Measurements from ENCODE around the gene DESI1.
"Not testable (repeated sequence)": the region's sequence is repeated elsewhere in the genome, so short reads cannot be mapped to it uniquely, and the experiment has no call there.

The DESI1 gene

GRCh38 chr22:41620589-41621098, at the start of gene DESI1:
DESI1 (minus strand) TSS chr22:41621043; CDS start chr22:41620839, 204 bp downstream.
- DNase-seq, result no peak

DNA sequence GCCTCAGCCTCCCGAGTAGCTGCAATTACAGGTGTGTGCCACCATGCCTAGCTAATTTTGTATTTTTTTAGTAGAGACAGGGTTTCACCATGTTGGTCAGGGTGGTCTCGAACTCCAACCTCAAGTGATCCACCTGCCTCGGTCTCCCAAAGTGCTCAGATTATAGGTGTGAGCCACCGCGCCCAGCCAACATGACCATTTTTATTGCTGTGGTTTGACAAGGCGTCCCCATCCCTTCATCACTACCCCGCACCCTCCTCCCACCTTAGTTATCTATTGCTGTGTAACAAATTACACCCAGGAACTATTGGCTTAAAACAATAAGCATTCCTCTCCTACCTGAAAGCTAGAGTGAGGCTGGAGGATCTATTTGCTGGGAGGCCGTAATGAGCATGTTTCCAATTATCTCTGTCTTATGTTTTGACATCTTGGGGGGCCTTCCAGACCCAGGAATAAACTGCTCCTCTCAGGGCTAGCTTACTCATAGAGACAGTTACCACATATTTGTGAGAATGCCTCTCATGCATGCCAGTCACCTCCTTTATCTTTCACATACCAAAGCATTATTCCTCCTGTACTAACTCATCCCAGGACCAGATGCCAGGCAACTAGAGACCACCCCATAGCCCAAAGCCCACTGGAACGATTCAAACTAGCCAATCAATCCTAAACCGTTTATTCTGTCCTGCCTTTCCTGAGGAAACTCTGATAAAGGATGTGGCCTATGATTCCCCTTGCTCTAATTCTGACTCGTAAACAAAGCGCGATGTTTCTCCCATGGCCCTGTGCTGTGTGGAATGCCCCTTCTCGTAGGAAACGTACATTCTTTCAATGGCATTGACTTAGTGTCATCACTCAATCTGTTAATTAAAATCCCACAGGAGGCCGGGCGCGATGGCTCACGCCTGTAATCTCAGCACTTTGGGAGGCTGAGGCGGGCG, 48.4 kb upstream of the DESI1 start:
- no peak for DNase-seq

DNA sequence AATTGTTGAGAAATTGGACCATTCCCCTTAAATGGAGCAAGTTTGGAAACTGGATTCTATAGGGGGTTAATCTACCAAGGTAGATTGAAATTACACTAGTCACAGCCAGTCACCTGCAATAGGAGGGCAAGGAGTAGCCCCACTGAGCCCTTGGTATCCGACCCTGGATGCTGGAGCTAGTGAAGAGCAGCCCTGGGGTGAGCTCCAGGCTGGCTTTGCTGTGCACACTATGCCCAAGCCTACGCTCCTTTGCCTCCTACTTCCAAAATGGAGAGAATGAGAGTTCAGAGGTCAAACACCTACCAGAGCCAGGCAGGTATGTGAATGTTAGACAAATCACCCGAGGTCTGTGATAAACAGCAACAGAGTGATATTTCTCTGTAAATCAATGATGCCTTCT, 44.1 kb upstream of the DESI1 start:
- DNase-seq, result no peak

DNA sequence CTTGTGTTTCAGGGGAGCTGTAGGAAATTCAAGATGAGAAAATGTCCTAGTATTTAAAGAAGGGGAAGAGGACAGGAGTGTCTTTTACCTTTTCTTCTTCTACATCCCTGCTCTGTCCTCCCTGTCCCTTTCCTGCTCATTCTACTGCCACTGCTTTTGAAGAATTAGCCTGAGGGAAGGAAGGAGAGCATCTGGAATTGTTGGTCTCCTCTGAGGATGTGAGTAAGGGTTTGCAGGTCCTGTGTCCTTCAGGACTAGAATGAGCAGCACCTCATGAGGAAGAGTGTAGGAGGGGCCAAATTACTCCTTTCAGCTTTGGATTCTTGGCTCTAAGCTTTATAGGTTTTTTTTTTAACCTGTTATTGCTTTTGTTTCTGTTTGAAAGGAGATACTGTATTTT, 43.6 kb upstream of the DESI1 start:
- no peak for DNase-seq

GRCh38 chr22:41663594-41663993, 42.8 kb upstream of the DESI1 start:
- DNase-seq, result not testable (repeated sequence)

DNA sequence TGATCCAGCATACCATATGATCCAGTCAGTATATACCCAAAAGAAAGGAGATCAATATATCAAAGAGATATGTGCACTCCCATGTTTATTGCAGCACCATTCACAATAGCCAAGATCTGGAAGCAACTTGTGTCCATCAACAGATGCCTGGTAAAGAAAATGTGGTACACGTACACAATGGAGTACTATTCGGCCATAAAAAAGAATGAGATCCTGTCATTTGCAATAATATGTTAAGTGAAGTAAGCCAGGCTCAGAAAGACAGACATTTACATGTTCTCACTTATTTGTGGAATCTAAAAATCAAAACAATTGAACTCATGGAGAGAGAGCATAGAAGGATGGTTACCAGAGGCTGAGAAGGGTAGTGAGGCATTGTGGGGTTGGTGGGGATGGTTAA, 40.9 kb upstream of the DESI1 start:
- no peak for DNase-seq

DNA sequence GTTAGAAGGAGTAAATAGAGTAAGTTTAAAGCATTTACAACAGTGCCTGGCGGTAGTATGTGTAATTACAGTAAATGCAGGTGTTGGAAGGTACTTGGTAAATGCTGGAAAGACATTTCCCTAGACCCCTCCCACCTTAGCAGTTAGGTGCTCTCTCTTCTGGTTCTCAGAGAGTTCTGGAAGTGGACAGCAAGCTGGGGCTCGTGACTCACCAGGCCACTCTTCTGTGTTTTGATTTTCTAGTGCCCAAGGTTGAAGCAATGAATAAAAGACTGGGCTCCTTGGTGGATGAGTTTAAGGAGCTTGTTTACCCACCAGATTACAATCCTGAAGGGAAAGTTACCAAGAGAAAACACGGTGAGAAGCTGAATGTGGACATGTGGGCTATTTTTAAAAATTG, 40.2 kb upstream of the DESI1 start:
- DNase-seq, result no peak

DNA sequence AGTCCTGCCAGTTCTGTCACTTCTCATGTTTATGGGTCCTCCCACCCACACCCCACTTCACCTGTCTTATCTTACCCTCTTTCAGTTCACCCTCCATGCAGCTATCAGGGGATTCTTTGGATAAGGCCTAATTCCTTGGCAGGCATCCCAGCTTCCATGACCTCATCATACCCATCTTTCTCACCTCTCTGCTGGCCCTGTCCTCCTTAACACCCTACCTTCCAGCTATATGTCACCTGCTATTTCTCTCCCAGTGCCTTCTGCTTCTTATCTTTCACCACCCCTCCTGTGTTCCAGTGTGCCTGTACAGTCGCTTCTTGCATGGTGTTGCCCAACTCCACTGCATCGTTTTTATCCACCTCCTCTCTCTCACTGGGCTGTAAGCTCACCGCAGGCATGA, 39.6 kb upstream of the DESI1 start:
- no peak for DNase-seq

DNA sequence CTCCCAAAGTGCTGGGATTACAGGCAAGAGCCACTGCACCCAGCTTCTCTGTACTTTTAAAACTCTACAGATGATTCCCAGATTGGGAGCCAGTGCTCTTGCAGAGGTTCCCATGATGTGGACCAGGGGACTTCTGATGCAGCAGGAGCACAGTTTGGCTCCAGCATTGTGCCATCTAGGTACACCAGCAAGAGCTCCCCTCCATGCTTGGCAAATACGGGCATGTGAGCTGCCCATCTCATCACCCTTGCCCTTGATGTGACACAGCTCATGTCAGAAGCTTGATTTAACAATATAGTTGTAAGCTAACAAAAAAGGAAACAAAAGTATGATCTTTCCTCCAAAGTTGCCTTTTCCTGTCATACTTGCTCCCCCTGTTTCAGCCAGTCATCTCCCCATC, 39.1 kb upstream of the DESI1 start:
- no peak for DNase-seq

GRCh38 chr22:41658869-41659268, 38.0 kb upstream of the DESI1 start:
- no peak for DNase-seq

DNA sequence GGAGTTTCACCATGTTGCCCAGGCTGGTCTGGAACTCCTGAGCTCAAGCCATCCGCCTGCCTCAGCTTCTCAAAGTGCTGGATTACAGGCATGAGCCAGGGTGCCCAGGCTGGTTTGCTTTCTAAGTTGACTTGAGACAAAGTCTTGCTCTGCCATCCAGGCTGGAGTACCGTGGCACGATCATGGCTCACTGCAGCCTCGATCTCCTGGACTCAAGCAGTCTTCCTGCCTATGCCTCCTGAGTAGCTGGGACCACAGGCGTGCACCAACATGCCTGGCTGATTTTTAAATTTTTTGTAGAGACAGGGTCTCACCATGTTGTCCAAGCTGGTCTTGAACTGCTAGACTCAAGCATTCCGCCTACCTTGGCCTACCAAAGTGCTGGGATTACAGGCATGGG, 36.9 kb upstream of the DESI1 start:
- DNase-seq, result no peak

DNA sequence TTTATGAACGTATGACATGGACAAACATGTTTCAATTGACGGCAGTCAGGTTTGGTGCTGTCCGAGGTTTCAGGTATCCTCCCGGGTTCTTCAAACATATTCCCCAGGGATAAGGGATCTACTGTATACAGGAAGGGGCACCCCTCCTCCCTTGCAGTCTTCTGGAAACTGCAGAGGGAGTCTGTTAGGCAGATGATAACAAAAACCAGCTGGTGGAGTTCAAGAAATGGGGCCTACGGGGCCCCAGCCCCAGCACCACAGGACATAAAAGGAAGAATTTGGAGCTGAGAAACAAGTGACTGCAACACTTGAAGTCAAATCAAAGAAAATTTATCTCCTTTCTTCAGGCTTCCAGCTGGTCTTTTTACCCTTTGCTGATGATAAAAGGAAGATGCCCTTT, 35.7 kb upstream of the DESI1 start:
- DNase-seq, result no peak

DNA sequence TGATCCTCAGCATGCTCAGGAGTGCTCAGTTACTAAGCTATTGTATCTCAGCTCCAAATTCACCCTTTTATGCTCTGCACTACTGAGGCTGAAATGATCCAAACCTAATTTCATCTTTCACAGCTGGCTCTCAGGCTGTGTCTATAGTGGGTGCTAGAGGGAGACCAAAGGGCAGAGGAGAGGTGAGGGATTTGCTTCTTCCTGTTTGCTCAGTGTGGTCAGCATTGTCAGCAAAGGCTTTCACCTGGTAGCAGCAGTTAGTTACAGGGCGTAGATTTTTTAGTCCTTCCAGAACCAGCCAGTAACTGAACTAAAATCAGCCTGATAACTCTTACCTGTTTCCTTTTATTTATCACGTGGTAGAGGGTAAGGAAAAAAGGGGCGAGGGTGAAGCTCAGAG, 33.5 kb upstream of the DESI1 start:
- no peak for DNase-seq

DNA sequence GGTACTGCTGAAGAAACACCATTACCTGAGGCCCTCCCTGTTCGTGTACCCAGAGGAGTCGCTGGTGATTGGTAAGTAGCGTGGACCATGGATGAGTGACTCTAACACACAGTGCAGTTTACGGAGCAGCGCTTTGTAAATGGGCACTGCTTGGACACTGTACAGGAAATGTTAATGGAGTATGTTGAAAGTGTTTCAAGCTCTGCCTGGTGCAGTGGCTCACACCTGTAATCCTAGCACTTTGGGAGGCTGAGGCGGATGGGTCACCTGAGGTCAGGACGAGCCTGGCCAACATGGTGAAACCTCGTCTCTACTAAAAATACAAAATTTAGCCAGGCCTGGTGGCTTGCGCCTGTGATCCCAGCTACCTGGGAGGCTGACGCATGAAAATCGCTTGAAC, 30.0 kb upstream of the DESI1 start:
- no peak for DNase-seq

GRCh38 chr22:41650229-41650628, 29.4 kb upstream of the DESI1 start:
- no peak for DNase-seq

- DNase-seq, result no peak
Observed at GRCh38 chr22:41648432-41648831, 27.6 kb upstream of the DESI1 start.

- DNase-seq, result no peak
Observed at GRCh38 chr22:41647771-41648170, 26.9 kb upstream of the DESI1 start.

DNA sequence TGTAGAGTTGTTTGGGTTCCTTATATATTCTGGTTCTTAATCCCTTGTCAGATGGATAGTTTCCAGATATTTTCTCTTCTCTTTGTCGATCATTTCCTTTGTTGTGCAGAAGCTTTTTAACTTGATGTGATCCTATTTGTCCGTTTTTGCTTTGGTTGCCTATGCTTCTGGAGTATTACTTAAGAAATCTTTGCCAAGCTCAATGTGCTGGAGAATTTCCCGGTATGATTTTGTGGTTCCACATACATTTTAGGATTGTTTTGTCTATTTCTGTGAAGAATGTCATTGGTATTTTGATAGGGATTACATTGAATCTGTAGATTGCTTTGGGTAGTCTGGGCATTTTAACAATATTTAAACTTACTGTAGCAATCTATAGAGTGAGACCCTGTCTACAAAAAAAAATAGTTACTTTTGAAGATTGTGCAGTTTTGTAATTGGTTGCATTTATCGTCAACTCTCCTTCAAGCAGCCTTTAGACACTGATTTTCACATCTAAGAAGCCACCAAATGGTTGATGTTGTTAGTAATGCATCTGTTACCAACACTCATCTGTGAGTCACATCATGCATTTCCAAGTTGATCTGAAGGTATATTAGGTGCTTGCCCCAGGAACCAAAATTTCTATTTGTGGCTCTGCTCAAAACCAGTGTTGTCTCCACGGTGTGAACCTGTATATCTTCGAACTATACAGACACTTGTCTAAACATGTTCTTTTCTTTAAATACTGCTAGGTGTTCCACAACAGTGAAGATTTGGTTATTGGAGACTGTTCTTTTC, 21.7 kb upstream of the DESI1 start:
- DNase-seq, result no peak

DNA sequence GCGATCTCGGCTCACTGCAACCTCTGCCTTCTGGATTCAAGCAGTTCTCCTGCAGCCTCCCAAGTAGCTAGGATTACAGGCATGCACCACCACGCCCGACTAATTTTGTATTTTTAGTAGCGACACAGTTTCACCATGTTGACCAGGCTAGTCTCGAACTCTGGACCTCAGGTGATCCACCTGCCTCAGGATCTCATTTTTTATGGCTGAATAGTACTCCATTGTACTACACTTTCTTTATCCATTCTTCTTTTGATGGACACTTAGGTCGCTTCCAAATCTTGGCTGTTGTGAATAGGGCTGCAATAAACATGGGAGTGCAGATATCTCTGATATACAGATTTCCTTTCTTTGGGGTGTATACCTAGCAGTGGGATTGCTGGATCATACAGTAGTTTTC, 21.0 kb upstream of the DESI1 start:
- no peak for DNase-seq

GRCh38 chr22:41638748-41639147, 17.9 kb upstream of the DESI1 start:
- DNase-seq, result no peak

DNA sequence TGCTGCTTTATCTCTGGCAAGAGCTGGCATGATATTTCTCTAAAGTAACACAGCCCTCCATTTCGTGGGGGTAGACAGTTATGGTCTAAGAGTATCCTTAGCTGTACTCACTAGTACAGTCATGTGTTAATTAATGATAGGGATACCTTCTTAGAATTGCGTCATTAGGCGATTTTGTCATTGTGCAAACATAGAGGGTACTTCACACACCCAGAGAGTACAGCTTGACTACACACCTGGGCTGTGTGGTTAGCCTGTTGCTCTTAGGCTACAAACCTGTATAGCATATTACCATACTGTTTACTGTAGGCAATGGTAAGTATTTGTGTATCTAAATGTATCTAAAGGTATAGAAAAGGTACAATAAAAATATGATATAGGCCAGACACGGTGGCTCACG, 17.3 kb upstream of the DESI1 start:
- DNase-seq, result no peak

DNA sequence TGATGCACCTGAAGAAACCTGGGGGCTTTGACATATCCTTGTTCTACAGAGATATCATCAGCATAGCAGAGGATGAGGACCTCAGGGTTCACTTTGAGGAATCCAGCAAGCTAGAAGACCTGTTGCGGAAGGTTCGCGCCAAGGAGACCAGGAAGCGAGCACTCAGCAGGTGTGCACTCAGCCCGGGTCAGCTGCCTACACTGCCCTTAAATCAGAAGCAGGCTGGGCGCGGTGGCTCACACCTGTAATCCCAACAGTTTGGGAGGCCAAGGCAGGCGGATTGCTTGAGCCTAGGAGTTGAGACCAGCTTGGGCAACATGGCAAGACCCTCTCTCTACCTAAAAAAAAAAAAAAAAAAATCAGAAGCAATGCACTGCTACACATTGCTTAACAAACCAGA, 16.8 kb upstream of the DESI1 start:
- DNase-seq, result not testable (repeated sequence)

- no peak for DNase-seq
Observed at GRCh38 chr22:41636467-41636866, 15.6 kb upstream of the DESI1 start.

- not testable (repeated sequence) for DNase-seq
Observed at GRCh38 chr22:41634610-41635009, 13.8 kb upstream of the DESI1 start.
